ENCODE results near the gene PPP1R9A.

The PPP1R9A gene

DNA sequence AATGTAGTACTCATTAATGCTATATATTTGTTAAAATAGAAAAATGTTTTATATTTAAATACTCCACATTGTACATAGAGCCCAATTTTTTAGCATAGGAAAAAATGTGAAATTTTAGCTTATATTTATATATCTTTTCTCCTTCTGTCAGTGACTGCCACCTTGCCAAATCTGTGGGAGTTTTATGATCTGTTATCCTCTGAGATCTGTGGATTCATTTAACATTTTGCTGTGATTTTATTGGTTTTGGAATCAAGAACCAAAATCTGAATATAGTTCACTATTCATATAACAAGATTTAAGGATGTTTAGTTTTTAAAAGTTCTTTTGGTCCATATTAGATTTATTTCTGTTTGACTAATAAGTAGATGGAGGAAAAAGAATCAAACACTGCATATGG lies 127.9 kb downstream of the PPP1R9A start:
- DNase-seq (ENCODE audit: low spot score): no peak

GRCh38 chr7:95041031-95041430 lies 133.6 kb downstream of the PPP1R9A start:
- no peak for DNase-seq (ENCODE audit: low spot score)

GRCh38 chr7:95045236-95045923 lies 138.0 kb downstream of the PPP1R9A start:
- no peak for DNase-seq (ENCODE audit: low spot score)

- DNase-seq (ENCODE audit: low spot score): no peak
Measured at GRCh38 chr7:95046494-95047240, 139.3 kb downstream of the PPP1R9A start.

DNA sequence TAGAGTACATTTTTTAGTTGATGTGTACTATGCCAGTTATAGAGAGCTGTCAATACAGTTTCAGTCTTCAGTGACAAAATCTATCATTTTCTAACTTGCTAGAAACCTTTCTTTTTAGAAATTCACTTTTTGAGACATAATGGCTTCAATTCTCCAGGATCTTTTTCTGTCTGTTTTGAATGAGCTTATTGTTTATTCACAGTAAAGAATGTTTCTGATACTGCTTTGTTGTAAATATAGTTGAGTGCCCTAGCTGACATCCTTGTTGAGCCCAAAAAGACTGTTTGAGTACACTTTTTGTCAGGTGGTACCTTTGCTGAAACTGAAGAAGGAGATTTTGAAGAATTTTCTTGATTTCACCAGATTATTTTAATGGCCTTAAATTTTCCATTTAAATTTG lies 139.9 kb downstream of the PPP1R9A start:
- DNase-seq (ENCODE audit: low spot score): no peak

- no peak for DNase-seq (ENCODE audit: low spot score)
Measured at GRCh38 chr7:95052566-95053094, 145.2 kb downstream of the PPP1R9A start.

DNA sequence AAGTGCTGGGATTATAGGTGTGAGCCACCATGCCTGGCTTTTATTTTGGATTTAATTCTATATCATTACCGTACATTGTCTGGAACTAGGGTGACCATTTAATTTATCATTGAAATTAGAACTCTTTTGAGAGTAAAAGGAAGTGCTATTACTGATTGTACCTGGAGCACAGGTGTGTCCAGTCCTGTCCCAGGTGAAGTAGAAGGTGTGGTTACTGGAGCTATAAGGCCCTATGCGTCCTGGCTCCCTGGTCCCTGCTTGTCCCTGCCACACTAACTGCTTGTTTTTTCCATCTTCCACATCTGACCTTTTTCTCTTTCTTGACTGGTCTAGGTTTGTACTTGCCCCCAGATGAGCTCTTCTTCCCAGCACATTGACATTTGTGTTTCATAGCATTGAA lies 147.0 kb downstream of the PPP1R9A start:
- DNase-seq (ENCODE audit: low spot score): no peak

GRCh38 chr7:95055295-95055694 lies 147.9 kb downstream of the PPP1R9A start:
- DNase-seq (ENCODE audit: low spot score): no peak

DNA sequence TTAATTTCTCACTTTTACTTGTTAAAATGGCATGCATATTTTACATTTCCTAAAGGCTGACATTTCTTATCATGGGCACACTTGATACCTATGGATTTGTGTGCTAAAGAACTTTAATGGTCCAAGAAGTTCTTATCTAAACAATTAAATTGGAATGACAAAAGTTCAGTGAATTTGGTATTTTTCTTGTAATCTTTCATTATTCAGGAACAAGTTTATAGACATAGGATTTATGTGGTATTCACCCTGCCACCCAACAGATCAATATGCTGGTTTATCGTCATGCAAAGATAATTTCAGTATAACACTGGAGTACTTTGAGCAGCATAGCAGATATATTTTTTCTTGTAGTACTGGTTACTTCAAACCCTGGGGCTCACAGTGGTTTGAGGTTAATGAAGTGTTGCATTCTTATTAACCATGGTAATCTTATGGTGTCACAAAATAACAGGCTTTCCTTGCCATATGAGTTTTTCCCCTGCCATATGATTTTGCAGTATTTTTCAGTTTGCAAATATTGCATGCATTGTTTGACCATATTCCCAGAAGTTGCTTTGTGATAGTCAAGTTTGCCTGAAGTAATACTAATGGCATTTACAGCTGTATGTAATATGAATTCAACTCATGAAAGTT lies 148.8 kb downstream of the PPP1R9A start:
- no peak for DNase-seq (ENCODE audit: low spot score)

DNA sequence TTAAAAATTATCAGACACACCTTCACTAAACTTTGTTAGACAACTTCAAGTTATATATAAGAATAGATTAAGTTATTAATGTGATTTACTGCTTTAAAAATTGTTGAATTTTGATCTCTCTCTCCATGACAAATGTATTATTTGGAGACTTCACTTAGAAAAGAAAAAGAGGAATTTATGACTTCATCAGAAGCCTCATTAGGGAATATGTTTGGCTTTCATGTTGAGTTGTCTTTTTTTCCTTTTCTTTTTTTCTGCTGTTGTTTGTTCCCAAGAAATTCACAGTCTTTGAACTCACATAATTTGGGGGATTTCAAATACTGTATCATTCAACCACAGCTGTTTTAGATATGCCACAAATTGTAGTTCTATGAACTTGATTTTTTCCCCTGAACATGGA lies 149.5 kb downstream of the PPP1R9A start:
- no peak for DNase-seq (ENCODE audit: low spot score)

DNA sequence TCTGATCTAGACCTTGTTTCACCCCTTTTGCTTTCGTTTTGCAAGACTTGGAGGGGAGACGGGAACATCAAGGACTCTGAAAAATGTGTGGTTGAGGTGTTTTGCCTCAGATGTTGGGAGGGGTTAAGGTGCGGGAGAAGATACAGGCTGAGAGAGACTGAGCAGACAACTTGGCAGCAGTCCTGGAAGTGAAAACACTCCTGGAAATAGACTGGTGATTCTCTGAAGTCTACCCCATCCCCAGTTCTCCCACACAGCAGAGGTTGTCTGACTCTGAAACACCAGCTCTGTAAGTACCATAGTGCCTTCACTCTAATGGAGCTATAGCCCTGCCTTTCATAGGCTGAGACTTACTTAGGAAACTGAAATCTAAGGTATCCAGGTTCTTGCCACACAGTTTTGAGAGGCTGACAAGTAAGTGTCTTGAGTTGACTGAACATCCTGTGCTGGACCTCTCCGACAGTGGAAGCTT lies 152.5 kb downstream of the PPP1R9A start:
- DNase-seq (ENCODE audit: low spot score): no peak

DNA sequence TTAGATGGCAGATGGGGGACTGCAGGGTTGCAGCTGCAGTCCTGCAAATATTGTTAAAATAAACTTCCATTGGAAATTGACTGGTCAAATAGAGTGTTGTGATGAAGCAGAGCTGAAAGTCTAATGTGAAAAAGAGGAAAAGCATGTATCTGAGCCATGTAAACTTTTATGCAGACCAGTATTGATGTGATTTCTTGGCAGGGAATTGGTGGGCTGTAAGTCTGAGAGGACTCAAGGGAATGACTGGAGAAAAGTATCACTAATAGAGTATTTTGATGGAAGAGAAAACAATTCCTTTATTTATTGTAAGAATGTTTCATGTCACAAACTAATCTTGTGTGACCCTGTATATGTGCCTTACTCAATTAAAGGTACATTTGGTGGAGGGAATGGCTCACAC lies 155.5 kb downstream of the PPP1R9A start:
- DNase-seq (ENCODE audit: low spot score): no peak

DNA sequence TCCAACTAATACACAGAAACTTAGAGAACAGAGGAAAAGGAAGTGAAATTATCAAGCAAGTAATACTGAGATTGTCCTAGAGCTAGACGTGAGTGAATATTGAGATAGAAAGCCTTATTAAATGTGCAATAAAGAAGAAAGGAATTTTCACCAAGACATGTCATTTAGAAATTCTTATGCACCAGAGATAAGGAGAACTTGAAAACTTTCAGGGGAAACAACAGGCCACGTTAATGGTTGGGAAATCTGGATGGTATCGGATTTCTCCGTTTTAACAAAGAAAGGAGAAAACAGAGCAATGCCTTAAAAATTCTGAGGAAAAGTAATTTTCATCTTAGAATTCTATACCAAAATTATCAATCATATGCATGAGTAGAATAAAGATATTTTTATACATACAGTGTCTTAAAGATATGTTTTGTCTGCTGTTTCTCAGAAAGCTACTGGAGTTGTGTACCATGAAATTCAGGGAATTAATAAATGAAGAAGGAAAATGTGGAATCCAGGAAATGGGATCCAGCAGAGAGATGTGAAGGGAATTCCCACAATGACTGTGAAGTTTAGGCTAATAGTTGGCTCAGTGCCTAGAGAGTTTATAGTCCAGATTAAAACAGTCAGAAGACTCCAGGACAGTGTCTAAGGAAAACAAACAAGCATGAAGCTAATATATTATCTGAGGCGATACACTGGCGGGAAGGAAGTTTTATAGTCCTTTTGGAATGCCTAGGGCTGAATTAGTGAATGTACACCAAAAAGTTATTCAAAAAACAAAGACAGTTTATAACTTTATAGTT lies 159.5 kb downstream of the PPP1R9A start:
- peak; percentile 80 for DNase-seq (ENCODE audit: low spot score)

DNA sequence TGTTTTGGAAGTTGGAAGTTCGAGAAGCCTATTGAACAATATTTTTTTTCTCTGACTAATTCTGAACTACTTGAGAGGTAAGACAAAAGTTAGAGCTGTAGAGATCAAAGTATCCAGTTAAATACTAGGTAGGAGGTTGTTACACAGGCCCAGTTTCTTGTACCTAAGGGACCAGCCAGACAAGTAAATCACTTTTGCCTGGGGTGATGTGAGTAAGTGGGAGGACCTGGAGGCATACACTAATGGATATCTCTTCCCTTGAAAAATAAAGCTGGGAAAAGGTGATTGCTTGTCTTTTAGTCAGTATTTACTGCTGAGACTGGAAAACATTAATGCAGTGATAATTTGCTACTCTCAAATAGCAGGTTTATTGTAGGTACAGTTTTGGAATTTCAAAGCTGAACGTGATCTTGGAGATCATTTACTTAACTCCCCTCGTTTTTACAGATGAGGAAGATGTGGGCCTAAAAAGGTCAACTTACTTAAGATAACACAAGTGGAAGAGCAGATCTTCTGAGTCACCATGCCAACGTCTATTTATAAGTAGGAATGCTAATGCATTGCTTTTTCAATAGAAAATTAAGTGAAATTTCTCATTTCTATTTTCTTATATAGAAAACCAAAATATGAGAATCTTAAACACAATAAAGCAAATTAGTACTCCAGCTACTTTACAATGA lies 181.3 kb downstream of the PPP1R9A start:
- no peak for DNase-seq (ENCODE audit: low spot score)

GRCh38 chr7:95089414-95090315 lies 182.3 kb downstream of the PPP1R9A start:
- DNase-seq (ENCODE audit: low spot score): no peak

DNA sequence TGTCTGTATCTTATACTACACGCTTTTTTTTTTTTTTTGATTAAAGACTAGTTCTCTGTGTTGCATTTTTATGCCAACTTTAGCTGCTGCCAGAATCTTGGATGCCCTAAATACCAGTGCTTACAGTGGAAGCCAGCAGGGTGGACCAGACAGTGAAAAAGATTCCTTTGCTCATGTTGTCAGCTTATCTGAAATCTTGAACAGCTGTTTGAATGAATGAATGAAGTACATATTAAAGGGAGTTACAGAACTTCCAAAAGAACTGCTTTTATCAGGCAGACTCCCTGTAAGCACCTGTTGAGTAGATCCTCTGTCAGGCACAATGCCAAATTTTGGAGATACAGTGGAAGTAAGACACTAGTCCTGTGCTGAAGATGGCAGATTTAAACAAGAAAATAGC lies 184.9 kb downstream of the PPP1R9A start:
- no peak for DNase-seq (ENCODE audit: low spot score)

DNA sequence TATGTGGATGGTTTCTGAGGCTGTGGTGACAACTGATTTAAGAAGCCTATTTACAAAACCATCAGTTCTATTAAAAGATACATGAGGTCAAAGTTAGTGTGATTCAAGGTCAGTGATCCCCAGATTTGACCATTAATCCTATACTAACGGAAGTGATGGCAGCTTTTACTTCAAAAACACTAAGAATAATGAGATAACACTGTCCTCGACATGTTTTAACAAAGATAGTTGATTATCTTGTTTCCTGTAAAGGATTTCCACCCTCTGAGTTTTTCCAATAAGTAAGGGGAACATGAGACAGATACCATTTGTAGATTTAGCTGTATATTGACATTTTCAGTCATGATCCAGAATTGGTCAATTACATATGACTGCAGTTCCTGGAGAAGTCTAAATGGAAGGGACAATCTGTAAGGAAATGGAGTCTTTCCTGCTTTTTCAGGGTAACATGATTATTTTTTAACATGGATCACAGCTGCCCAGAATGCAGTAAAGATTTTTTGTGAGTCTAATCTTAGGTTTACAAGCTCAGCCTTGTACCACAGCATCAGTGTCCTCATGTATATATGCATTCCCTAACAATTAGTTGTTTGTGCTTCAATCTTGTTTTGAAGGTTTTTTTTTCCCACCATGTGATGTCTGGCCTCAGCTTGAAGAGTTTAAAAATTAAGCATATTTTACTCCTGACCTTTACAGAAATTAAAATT lies 188.0 kb downstream of the PPP1R9A start:
- no peak for DNase-seq (ENCODE audit: low spot score)

DNA sequence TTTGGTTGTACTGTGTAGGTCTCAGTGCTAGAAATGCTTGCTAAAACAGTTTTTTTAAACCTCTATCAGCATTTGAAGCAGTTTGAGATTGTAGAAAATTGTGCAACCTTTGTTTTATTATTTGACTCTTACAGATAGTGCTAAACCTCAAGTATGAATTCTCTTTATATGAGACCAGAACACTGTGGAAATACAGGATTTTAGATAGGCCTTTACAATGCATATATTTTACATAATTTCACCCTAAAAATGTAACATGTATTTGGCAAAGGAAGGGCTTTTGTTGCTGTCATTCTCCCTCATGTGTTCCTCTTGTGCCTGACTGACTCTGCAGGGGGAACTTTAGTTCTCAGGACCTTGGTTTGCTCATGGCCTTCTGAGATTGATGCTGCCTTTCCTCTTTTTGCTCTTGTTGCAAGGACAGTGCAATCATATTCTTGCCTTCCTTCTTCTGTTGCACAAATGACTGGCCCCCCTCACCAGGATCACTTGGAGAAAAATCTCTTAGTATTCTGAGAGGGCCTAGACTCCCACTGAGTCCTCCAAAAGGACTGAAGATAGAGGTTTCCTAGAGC lies 188.7 kb downstream of the PPP1R9A start:
- no peak for DNase-seq (ENCODE audit: low spot score)

DNA sequence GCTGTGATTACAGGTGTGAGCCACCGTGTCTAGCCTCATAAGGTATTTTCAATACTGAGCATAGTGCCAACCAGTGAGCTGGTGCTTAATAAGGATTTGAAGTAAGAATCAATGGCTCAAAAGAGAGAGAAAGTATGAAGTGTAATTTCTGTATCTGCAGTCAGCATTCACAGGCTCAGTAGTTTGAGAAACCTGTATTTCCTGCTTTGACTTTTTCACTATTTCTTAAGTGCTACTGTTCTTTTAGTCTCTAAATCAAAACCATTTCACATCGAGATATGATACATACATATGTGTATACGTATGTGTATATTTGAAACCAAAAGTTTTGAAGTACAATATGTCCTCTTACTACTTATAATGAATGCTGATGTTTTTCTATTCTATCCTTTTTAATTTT lies 189.9 kb downstream of the PPP1R9A start:
- DNase-seq (ENCODE audit: low spot score): no peak
